ENCODE data around the gene TSGA10. TPM values are rescaled to one million over a fixed set of nuclear protein-coding genes. Genes with fewer than 3 reads are reported as not detected.

The TSGA10 gene
- total and polyA plus RNA-seq, 3 donors from 2014 or later: 42.4 to 110 (median 85.6) TPM

GRCh38 chr2:99035920-99036319, 118.8 kb downstream of the TSGA10 start:
- Histone ChIP-seq H3K9me3 (no peaks in the 10 kb centered on the region), H3K36me3 (ENCODE audit: low read depth, missing control alignments) (no peaks in the 10 kb centered on the region), H3K4me3 (no peak overlapping the region), H3K4me1 (no peaks in the 10 kb centered on the region), H3K27me3 (no peaks in the 10 kb centered on the region), H3K27ac (no peak overlapping the region)
- DNase-seq: no peak
- TF ChIP-seq CTCF (IDR thresholded peaks at IDR 0.05) (no peak), POLR2A (IDR thresholded peaks at IDR 0.05) (no peak)
- 57% methylated on average over 1 of the region's 1 CpG for WGBS, 2 donors
- intact Hi-C loops (cut with DNase I; ENCODE audit: low total_unique reads): no loop called here

- no peaks in the 10 kb centered on the region for H3K4me1 ChIP-seq
- H3K9me3 ChIP-seq: no peaks in the 10 kb centered on the region
- H3K27me3 ChIP-seq: no peaks in the 10 kb centered on the region
- H3K36me3 ChIP-seq (ENCODE audit: low read depth, missing control alignments): no peaks in the 10 kb centered on the region
- no peak for TF ChIP-seq CTCF (IDR thresholded peaks at IDR 0.05)
- TF ChIP-seq POLR2A (IDR thresholded peaks at IDR 0.05): no peak
- DNase-seq: no peak
- H3K27ac ChIP-seq: no peak overlapping the region
- intact Hi-C loops (cut with DNase I; ENCODE audit: low total_unique reads): no loop called here
- 91 to 93% methylated on average over 6 of the region's 6 CpGs for WGBS, 2 donors
- H3K4me3 ChIP-seq: no peak overlapping the region
These were observed 122.0 kb downstream of the TSGA10 start for GRCh38 chr2:99032786-99033185.

- intact Hi-C loops (cut with DNase I; ENCODE audit: low total_unique reads): no loop called here
- TF ChIP-seq POLR2A (IDR thresholded peaks at IDR 0.05) (no peak), CTCF (IDR thresholded peaks at IDR 0.05) (no peak)
These were observed 122.7 kb downstream of the TSGA10 start for GRCh38 chr2:99032001-99032400.

GRCh38 chr2:99031481-99031880, 123.3 kb downstream of the TSGA10 start:
- intact Hi-C loops (cut with DNase I; ENCODE audit: low total_unique reads): no loop called here
- Histone ChIP-seq H3K4me1 (no peaks in the 10 kb centered on the region), H3K36me3 (ENCODE audit: low read depth, missing control alignments) (no peaks in the 10 kb centered on the region), H3K9me3 (no peaks in the 10 kb centered on the region), H3K4me3 (no peak overlapping the region), H3K27me3 (no peaks in the 10 kb centered on the region), H3K27ac (no peak overlapping the region)
- 82 to 89% methylated on average over 3 of the region's 3 CpGs for WGBS, 2 donors
- no peak for DNase-seq
- TF ChIP-seq POLR2A (IDR thresholded peaks at IDR 0.05) (no peak), CTCF (IDR thresholded peaks at IDR 0.05) (no peak)

More at GRCh38 chr2:99032001-99032400, 122.7 kb downstream of the TSGA10 start:
- no peak overlapping the region for H3K27ac ChIP-seq
- no peak overlapping the region for H3K4me3 ChIP-seq
- no peak for DNase-seq
- no peaks in the 10 kb centered on the region for H3K4me1 ChIP-seq
- 80 to 84% methylated on average over 2 of the region's 2 CpGs for WGBS, 2 donors
- H3K36me3 ChIP-seq (ENCODE audit: low read depth, missing control alignments): no peaks in the 10 kb centered on the region
- no peaks in the 10 kb centered on the region for H3K27me3 ChIP-seq
- H3K9me3 ChIP-seq: no peaks in the 10 kb centered on the region

GRCh38 chr2:99028558-99028957, 126.2 kb downstream of the TSGA10 start:
- WGBS, 2 donors: 72 to 77% methylated on average over 4 of the region's 4 CpGs
- intact Hi-C loops (cut with DNase I; ENCODE audit: low total_unique reads): no loop called here
- no peak overlapping the region for H3K27ac ChIP-seq
- no peaks in the 10 kb centered on the region for H3K4me1 ChIP-seq
- H3K4me3 ChIP-seq: no peak overlapping the region
- no peaks in the 10 kb centered on the region for H3K27me3 ChIP-seq
- no peaks in the 10 kb centered on the region for H3K36me3 ChIP-seq (ENCODE audit: low read depth, missing control alignments)
- DNase-seq: no peak
- H3K9me3 ChIP-seq: no peaks in the 10 kb centered on the region
- no peak for TF ChIP-seq CTCF (IDR thresholded peaks at IDR 0.05)
- no peak for TF ChIP-seq POLR2A (IDR thresholded peaks at IDR 0.05)

Data from testis (tissue), 3 donors.